ENCODE data around the gene MYBL2. TPM values are rescaled to one million over a fixed set of nuclear protein-coding genes. Genes with fewer than 3 reads are reported as not detected.
A peak's percentile ranks its signal among the peaks of the same experiment; 100 is the strongest.

The MYBL2 gene
- total RNA-seq: 1 to 10 TPM in 2 of 10 donors, under 1 TPM in 6, not detected in 2; 0.09 to 6.0 (median 0.27) TPM
- under 1 TPM; 0.17 to 0.29 TPM for polyA plus RNA-seq
- long read RNA-seq, donor 1, partial matches to known transcripts: 0 of 1 reads
- long read RNA-seq, donor 1, other reads (novel, unspliced or antisense): 1 of 1 reads
- long read RNA-seq, donor 2, partial matches to known transcripts: 1 of 1 reads
- long read RNA-seq, donor 2, other reads (novel, unspliced or antisense): 0 of 1 reads
- long read RNA-seq, donor 3: 0 reads

DNA sequence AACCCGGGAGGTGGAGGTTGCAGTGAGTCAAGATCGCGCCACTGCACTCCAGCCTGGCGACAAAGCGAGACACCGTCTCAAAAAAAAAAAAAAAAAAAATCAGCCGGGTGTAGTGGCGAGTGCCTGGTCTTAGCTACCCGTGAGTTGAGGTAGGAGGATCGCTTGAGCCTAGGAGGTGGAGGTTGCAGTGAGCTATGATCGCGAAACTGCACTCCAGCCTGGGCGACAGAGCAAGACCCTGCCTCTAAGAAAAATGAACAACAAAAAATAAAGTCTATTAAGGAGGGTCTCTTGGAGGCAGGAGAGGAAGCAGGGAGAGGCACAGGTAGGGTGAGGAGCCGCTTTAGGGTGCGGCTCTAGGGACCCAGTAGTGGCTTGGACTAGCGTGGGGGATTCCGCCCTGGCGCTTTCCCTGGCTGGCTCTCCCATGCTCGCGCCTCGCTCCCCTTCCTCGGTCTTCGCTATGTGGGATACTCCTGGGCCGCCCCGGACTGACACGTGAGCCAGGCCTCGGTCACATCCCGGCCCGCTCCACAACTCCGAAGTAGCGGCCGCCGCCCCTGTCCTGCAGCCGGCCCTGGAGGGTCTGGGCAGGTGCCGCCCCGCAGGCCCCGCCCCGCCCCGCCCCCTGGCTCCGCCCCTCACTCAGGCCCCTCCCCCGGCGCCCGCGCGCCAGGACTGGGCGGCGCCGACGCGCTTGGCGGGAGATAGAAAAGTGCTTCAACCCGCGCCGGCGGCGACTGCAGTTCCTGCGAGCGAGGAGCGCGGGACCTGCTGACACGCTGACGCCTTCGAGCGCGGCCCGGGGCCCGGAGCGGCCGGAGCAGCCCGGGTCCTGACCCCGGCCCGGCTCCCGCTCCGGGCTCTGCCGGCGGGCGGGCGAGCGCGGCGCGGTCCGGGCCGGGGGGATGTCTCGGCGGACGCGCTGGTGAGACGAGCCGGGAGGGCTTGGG, at the start of gene MYBL2:
Gene MYBL2, plus strand, starts transcription at position 739 of the 953 bp plus-strand sequence. Its CDS starts 170 bp downstream, at position 909.
- no peaks in the 10 kb centered on the region for H3K36me3 ChIP-seq
- WGBS, 2 donors: 11% methylated on average over 58 to 90 of the region's 90 CpGs
- TF ChIP-seq, protein P1, sequence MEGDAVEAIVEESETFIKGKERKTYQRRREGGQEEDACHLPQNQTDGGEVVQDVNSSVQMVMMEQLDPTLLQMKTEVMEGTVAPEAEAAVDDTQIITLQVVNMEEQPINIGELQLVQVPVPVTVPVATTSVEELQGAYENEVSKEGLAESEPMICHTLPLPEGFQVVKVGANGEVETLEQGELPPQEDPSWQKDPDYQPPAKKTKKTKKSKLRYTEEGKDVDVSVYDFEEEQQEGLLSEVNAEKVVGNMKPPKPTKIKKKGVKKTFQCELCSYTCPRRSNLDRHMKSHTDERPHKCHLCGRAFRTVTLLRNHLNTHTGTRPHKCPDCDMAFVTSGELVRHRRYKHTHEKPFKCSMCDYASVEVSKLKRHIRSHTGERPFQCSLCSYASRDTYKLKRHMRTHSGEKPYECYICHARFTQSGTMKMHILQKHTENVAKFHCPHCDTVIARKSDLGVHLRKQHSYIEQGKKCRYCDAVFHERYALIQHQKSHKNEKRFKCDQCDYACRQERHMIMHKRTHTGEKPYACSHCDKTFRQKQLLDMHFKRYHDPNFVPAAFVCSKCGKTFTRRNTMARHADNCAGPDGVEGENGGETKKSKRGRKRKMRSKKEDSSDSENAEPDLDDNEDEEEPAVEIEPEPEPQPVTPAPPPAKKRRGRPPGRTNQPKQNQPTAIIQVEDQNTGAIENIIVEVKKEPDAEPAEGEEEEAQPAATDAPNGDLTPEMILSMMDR (IDR thresholded peaks at IDR 0.05): no peak
- ATAC-seq: peak; percentile 54 to 83 (median 73)
- intact Hi-C loops (cut with DNase I): no loop called here
- no peak within 1 kb of the TSS for H3K27ac ChIP-seq
- H3K4me3 ChIP-seq: peak within 1 kb of the TSS in 8 of 10 donors; percentile 3 to 55 (median 22)
- DNase-seq: peak; percentile 8 to 40
- peaks cover 0 to 14% (median 10%) of the 10 kb centered on the region in 9 donors for H3K4me1 ChIP-seq
- peaks cover 18 to 60% (median 41%) of the 10 kb centered on the region in 7 donors for H3K27me3 ChIP-seq
- H3K9me3 ChIP-seq: no peaks in the 10 kb centered on the region

DNA sequence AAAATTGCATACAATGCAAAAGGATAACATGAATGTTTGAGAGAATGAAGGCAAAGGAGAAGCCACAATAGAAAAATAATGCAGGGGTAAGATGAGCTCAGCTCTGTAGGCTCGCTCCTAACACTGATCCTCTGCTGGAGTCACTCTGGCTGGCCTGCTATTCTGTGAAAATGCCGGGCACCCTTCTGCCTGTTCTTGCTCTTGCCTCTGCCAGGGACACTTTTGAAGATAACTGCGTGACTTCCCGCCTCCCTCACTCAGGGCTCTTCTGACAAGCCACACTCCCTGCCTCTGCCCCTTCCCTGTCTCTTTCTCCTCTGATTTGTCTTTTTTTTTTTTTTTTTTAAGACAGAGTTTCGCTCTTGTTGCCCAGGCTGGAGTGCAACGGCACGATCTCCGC, 35.3 kb upstream of the MYBL2 start:
- intact Hi-C loops (cut with DNase I): no loop called here
- DNase-seq: peak in 1 of 2 donors; percentile 4
- peaks cover 0 to 98% (median 14%) of the 10 kb centered on the region in 9 donors for H3K36me3 ChIP-seq

DNA sequence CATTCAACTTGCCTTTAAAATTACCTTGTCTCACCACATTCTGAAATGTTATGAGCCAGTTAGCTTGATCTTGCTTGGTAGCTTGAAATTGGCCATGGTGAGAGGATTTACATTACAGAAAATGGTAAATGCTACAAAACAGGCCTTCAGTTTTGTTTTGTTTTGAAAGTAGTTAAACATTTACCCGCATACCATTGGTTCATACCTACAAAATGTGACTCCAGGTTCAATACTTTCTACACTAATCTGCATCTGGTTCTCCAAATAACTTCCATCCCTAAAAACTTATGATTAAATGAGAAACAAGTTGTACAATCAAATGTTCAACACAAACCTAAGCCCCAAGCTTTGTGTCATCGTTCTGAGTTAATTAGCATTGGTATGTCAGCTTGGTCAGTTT, 30.5 kb upstream of the MYBL2 start:
- ATAC-seq: no peak
- intact Hi-C loops (cut with DNase I): no loop called here
- no peak overlapping the region for H3K27ac ChIP-seq
- no peaks in the 10 kb centered on the region for H3K27me3 ChIP-seq
- no peaks in the 10 kb centered on the region for H3K4me1 ChIP-seq
- no peaks in the 10 kb centered on the region for H3K9me3 ChIP-seq
- TF ChIP-seq, protein P1 (IDR thresholded peaks at IDR 0.05): no peak
- peaks cover 0 to 100% (median 25%) of the 10 kb centered on the region in 9 donors for H3K36me3 ChIP-seq
- no peak for DNase-seq
- H3K4me3 ChIP-seq: no peak overlapping the region
- WGBS, 2 donors: 98% methylated on average over 2 of the region's 2 CpGs

More for the DNA sequence above, 35.3 kb upstream of the MYBL2 start:
- TF ChIP-seq, protein P1 (IDR thresholded peaks at IDR 0.05): no peak
- Histone ChIP-seq H3K4me3 (no peak overlapping the region), H3K27ac (no peak overlapping the region), H3K4me1 (no peaks in the 10 kb centered on the region), H3K9me3 (no peaks in the 10 kb centered on the region), H3K27me3 (no peaks in the 10 kb centered on the region)
- ATAC-seq: peak in 5 of 8 donors; percentile 58 to 74 (median 64)
- 85 to 87% methylated on average over 8 of the region's 8 CpGs for whole genome bisulfite sequencing, 2 donors

DNA sequence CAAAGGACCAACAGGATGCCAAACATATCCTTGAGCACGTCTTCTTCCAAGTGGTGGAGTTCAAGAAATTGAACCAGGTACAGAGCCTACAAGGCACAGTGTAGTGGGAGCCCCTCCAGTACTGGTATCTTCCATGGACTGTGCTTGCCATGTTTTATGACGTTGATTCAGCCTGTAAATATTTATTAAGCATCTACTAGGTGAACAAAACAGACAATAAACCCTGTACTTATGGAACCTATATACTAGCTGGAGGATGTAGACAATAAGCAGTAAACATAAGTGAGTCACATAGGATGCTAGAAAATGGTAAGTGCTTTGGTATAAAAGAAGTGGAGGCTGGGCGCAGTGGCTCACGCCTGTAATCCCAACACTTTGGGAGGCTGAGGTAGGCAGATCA, 24.4 kb upstream of the MYBL2 start:
- Histone ChIP-seq H3K4me3 (no peak overlapping the region), H3K27ac (no peak overlapping the region), H3K36me3 (peaks cover 0 to 95% (median 35%) of the 10 kb centered on the region in 9 donors), H3K4me1 (no peaks in the 10 kb centered on the region), H3K27me3 (no peaks in the 10 kb centered on the region), H3K9me3 (no peaks in the 10 kb centered on the region)
- intact Hi-C loops (cut with DNase I): no loop called here
- ATAC-seq (no peak), DNase-seq (no peak)
- WGBS, 2 donors: 95 to 98% methylated on average over 4 of the region's 4 CpGs
- TF ChIP-seq, protein P1 (IDR thresholded peaks at IDR 0.05): no peak
